ENCODE results near the gene EIF4G3. TPM values are rescaled to one million over a fixed set of nuclear protein-coding genes. Genes with fewer than 3 reads are reported as not detected.

The EIF4G3 gene
- total RNA-seq, 1 donor from 2014 or later: 33.9 TPM

DNA sequence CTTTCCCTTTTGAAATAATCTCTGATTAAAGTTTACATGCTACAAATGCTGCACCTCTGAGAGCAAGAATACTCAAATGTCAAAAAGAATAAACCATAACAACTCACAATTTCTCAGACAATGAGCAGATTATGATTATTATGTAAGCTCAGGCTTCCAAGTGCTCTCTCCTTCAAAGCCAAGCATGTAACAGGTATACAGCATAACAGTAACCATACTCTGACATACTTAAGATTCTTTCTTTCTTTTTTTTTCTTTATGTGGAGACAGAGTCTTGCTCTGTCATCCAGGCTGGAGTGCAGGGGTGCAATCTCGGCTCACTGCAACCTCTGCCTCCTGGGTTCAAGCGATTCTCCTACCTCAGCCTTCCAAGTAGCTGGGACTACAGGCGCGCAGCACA is 155.4 kb downstream of the EIF4G3 start:
- H3K4me3 ChIP-seq: no peak overlapping the region
- no peaks in the 10 kb centered on the region for H3K27me3 ChIP-seq (ENCODE audit: low read depth)
- H3K4me1 ChIP-seq: peaks cover 23% of the 10 kb centered on the region
- intact Hi-C loops (cut with micrococcal nuclease): no loop called here
- no peak for TF ChIP-seq CTCF (IDR thresholded peaks at IDR 0.05; ENCODE audit: borderline replicate concordance)
- no peaks in the 10 kb centered on the region for H3K9me3 ChIP-seq (replicated peaks)
- DNase-seq: no peak
- no peaks in the 10 kb centered on the region for H3K36me3 ChIP-seq
- H3K27ac ChIP-seq (replicated peaks): peak overlapping the region; percentile 86

GRCh38 chr1:21020151-21020550 is 156.5 kb downstream of the EIF4G3 start:
- no peaks in the 10 kb centered on the region for H3K27me3 ChIP-seq (ENCODE audit: low read depth)
- no peaks in the 10 kb centered on the region for H3K36me3 ChIP-seq
- H3K9me3 ChIP-seq (replicated peaks): no peaks in the 10 kb centered on the region
- H3K4me3 ChIP-seq: no peak overlapping the region
- intact Hi-C loops (cut with micrococcal nuclease): no loop called here
- no peak overlapping the region for H3K27ac ChIP-seq (replicated peaks)
- H3K4me1 ChIP-seq: peaks cover 23% of the 10 kb centered on the region
- no peak for TF ChIP-seq CTCF (IDR thresholded peaks at IDR 0.05; ENCODE audit: borderline replicate concordance)
- no peak for DNase-seq

GRCh38 chr1:21018673-21019072 is 158.0 kb downstream of the EIF4G3 start:
- Histone ChIP-seq H3K27me3 (ENCODE audit: low read depth) (no peaks in the 10 kb centered on the region), H3K27ac (replicated peaks) (no peak overlapping the region), H3K4me3 (no peak overlapping the region), H3K4me1 (peaks cover 23% of the 10 kb centered on the region), H3K9me3 (replicated peaks) (no peaks in the 10 kb centered on the region), H3K36me3 (no peaks in the 10 kb centered on the region)
- TF ChIP-seq CTCF (IDR thresholded peaks at IDR 0.05; ENCODE audit: borderline replicate concordance): no peak
- DNase-seq: no peak
- intact Hi-C loops (cut with micrococcal nuclease): no loop called here

DNA sequence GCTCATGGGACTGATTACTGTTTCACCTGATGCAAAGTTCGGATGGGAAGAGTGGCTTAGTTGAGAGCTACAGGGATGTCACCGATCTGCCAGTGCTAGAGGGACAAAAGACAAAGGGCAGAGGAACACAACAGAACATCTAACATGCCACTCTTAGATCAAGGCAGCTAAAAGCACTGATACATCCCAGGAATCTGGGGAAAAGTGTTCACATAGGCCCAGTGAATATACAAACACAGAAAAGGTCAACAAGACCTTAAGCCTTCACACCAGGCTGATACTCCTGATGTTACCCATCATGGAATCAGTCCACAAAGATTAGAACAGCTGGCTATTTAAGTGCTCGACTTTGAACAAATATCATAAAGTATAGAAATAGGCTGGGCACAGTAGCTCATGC is 163.2 kb downstream of the EIF4G3 start:
- H3K27ac ChIP-seq (replicated peaks): no peak overlapping the region
- H3K4me1 ChIP-seq: peaks cover 4% of the 10 kb centered on the region
- H3K36me3 ChIP-seq: no peaks in the 10 kb centered on the region
- TF ChIP-seq CTCF (IDR thresholded peaks at IDR 0.05; ENCODE audit: borderline replicate concordance): no peak
- H3K27me3 ChIP-seq (ENCODE audit: low read depth): no peaks in the 10 kb centered on the region
- intact Hi-C loops (cut with micrococcal nuclease): no loop called here
- no peak overlapping the region for H3K4me3 ChIP-seq
- no peak for DNase-seq
- H3K9me3 ChIP-seq (replicated peaks): no peaks in the 10 kb centered on the region

GRCh38 chr1:21012937-21013336 is 163.8 kb downstream of the EIF4G3 start:
- Histone ChIP-seq H3K4me3 (no peak overlapping the region), H3K27me3 (ENCODE audit: low read depth) (no peaks in the 10 kb centered on the region), H3K9me3 (replicated peaks) (no peaks in the 10 kb centered on the region), H3K4me1 (peaks cover 4% of the 10 kb centered on the region), H3K27ac (replicated peaks) (no peak overlapping the region), H3K36me3 (no peaks in the 10 kb centered on the region)
- TF ChIP-seq CTCF (IDR thresholded peaks at IDR 0.05; ENCODE audit: borderline replicate concordance): no peak
- DNase-seq: no peak
- intact Hi-C loops (cut with micrococcal nuclease): no loop called here

DNA sequence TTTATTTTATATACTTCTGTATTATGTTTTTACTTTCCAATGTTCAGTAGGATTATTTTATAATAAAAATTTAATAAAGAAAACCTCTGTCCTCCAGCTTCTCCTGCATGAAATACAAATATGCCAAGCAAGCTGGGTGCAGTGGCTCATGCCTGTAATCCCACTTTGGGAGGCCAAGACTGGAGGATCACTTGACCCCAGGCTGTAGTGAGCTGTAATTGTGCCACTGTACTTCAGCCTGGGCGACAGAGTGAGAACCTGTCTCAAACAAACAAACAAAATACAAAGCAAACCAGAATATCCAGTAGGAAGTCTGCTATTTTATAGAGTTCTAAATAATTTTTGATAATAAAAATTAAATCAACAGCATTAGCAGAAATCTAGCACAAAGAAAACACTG is 168.8 kb downstream of the EIF4G3 start:
- Histone ChIP-seq H3K9me3 (replicated peaks) (no peaks in the 10 kb centered on the region), H3K27ac (replicated peaks) (no peak overlapping the region), H3K27me3 (ENCODE audit: low read depth) (no peaks in the 10 kb centered on the region), H3K4me3 (no peak overlapping the region), H3K36me3 (no peaks in the 10 kb centered on the region), H3K4me1 (peaks cover 15% of the 10 kb centered on the region)
- TF ChIP-seq CTCF (IDR thresholded peaks at IDR 0.05; ENCODE audit: borderline replicate concordance): no peak
- DNase-seq: no peak
- intact Hi-C loops (cut with micrococcal nuclease): no loop called here
